ENCODE results near the gene SEMA4D. TPM values are rescaled to one million over a fixed set of nuclear protein-coding genes. Genes with fewer than 3 reads are reported as not detected.
"Not testable (repeated sequence)": the region's sequence is repeated elsewhere in the genome, so short reads cannot be mapped to it uniquely, and the experiment has no call there.

The SEMA4D gene
- polyA plus RNA-seq, 1 experiment, result 0.50 TPM

DNA sequence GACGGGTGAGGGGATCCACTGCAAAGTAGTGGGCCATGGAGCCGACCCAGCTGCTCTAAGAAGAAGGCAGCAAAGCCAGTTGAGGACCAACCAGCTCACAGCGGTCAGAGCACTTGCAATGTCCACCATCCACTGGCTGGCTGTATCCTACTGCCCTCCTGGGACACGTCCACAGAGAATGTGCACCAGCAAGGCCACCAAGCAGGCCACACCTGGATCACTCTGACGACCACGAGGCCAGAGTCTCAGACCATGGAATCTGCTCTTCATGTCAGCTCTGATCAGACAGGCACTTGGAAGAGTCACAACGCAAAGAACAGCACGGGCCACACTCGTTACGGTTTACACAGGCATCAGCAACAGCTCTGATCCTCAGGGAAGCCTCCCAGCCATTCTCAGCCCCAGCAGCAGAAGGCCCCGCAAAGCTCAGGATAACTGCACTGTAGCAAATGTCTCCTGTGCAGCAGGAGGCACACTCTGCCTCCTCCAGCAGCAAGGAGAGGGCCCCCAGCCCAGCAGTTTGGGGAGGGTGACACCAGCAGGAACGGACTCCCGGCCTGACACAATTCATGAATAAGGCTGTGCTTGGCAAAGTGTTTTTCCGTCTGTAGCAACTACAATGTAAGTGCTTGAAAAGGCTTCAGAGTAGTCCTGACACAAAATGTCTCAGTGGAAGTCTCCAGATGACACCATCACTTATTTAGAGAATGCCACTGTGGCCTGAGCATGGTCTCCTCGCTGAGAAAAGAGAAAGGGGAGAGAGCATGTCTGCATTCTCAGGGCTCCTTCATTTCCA, 15.7 kb downstream of the SEMA4D start:
- Histone ChIP-seq H3K36me3 (ENCODE audit: control insufficient read depth, insufficient read depth, low read length) (no peaks in the 10 kb centered on the region), H3K4me3 (ENCODE audit: low read depth, low read length) (no peak overlapping the region), H3K27me3 (ENCODE audit: control insufficient read depth, insufficient read depth, low read length) (no peaks in the 10 kb centered on the region; the same call in 1 of the 2 replicates)
- ChIA-PET CTCF (no interaction called here), POLR2A (no interaction called here)
- no peak for DNase-seq (ENCODE audit: low read depth)
- TF ChIP-seq, protein P1, sequence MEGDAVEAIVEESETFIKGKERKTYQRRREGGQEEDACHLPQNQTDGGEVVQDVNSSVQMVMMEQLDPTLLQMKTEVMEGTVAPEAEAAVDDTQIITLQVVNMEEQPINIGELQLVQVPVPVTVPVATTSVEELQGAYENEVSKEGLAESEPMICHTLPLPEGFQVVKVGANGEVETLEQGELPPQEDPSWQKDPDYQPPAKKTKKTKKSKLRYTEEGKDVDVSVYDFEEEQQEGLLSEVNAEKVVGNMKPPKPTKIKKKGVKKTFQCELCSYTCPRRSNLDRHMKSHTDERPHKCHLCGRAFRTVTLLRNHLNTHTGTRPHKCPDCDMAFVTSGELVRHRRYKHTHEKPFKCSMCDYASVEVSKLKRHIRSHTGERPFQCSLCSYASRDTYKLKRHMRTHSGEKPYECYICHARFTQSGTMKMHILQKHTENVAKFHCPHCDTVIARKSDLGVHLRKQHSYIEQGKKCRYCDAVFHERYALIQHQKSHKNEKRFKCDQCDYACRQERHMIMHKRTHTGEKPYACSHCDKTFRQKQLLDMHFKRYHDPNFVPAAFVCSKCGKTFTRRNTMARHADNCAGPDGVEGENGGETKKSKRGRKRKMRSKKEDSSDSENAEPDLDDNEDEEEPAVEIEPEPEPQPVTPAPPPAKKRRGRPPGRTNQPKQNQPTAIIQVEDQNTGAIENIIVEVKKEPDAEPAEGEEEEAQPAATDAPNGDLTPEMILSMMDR (IDR thresholded peaks at IDR 0.05; ENCODE audit: insufficient read depth, low read depth, low read length), result no peak

GRCh38 chr9:89481538-89481915, 16.4 kb downstream of the SEMA4D start:
- TF ChIP-seq, protein P1 (IDR thresholded peaks at IDR 0.05; ENCODE audit: insufficient read depth, low read depth, low read length), result no peak
- ChIA-PET POLR2A (no interaction called here), CTCF (no interaction called here)
- H3K4me3 ChIP-seq (ENCODE audit: low read depth, low read length), result no peak overlapping the region
- DNase-seq (ENCODE audit: low read depth), result no peak
- no peaks in the 10 kb centered on the region for H3K36me3 ChIP-seq (ENCODE audit: control insufficient read depth, insufficient read depth, low read length)
- H3K27me3 ChIP-seq (ENCODE audit: control insufficient read depth, insufficient read depth, low read length), result no peaks in the 10 kb centered on the region; the same call in 1 of the 2 replicates

GRCh38 chr9:89480825-89481537, 16.9 kb downstream of the SEMA4D start:
- ChIA-PET CTCF (no interaction called here), POLR2A (no interaction called here)
- H3K4me3 ChIP-seq (ENCODE audit: low read depth, low read length), result no peak overlapping the region
- H3K36me3 ChIP-seq (ENCODE audit: control insufficient read depth, insufficient read depth, low read length), result no peaks in the 10 kb centered on the region
- TF ChIP-seq, protein P1 (IDR thresholded peaks at IDR 0.05; ENCODE audit: insufficient read depth, low read depth, low read length), result no peak
- no peaks in the 10 kb centered on the region; the same call in 1 of the 2 replicates for H3K27me3 ChIP-seq (ENCODE audit: control insufficient read depth, insufficient read depth, low read length)
- no peak for DNase-seq (ENCODE audit: low read depth)

- CTCF ChIA-PET; DNase-seq (ENCODE audit: low read depth); POLR2A ChIA-PET; H3K36me3 ChIP-seq (ENCODE audit: control insufficient read depth, insufficient read depth, low read length); H3K27me3 ChIP-seq (ENCODE audit: control insufficient read depth, insufficient read depth, low read length); H3K4me3 ChIP-seq (ENCODE audit: low read depth, low read length): not testable (repeated sequence)
These were observed 17.5 kb downstream of the SEMA4D start for GRCh38 chr9:89480372-89480771.

- CTCF ChIA-PET; POLR2A ChIA-PET; H3K4me3 ChIP-seq (ENCODE audit: low read depth, low read length); DNase-seq (ENCODE audit: low read depth); H3K27me3 ChIP-seq (ENCODE audit: control insufficient read depth, insufficient read depth, low read length); H3K36me3 ChIP-seq (ENCODE audit: control insufficient read depth, insufficient read depth, low read length): not testable (repeated sequence)
These were observed 18.3 kb downstream of the SEMA4D start for GRCh38 chr9:89479669-89480011.

- DNase-seq (ENCODE audit: low read depth), result no peak
- Histone ChIP-seq H3K36me3 (ENCODE audit: control insufficient read depth, insufficient read depth, low read length) (no peaks in the 10 kb centered on the region), H3K27me3 (ENCODE audit: control insufficient read depth, insufficient read depth, low read length) (no peaks in the 10 kb centered on the region; the same call in 1 of the 2 replicates), H3K4me3 (ENCODE audit: low read depth, low read length) (no peak overlapping the region)
- ChIA-PET POLR2A (no interaction called here), CTCF (interaction anchor here (0.7 kb wide), 1 partner anchor 70 kb away, joined by 3 read pairs; no protein-coding TSS in a partner anchor)
- TF ChIP-seq, protein P1 (IDR thresholded peaks at IDR 0.05; ENCODE audit: insufficient read depth, low read depth, low read length), result no peak
These were observed 18.9 kb downstream of the SEMA4D start for GRCh38 chr9:89478821-89479668.

Data from BJ (cell line).